GM12878 (cell line): Measurements from ENCODE around the gene DHX29. TPM values are rescaled to one million over a fixed set of nuclear protein-coding genes. Genes with fewer than 3 reads are reported as not detected.
A peak's percentile ranks its signal among the peaks of the same experiment; 100 is the strongest.

Experiments used
- ATAC-seq: fragments of 200-7000 bp; cut with Tn5 transposase; 3 replicates; pipeline ENCODE4 v1.9.1; 2020; ENCODE audit warnings: mild to moderate bottlenecking, moderate library complexity
- BruUV-seq: library from RNA; stranded (reverse); fragments of 400-500 nt; replicated peaks from 2 replicates; lab custom pipeline; 2021; lab: Mats Ljungman, UMichigan
- CTCF ChIA-PET: fragments of 300-600 bp; sonication (Branson Sonifier 250); formaldehyde crosslinking; extraction: SDS; loops from one replicate; lab custom pipeline; 2021; ENCODE audit warnings: inconsistent platforms; lab: Yijun Ruan, JAX
- POLR2A ChIA-PET: fragments of 350-600 bp; formaldehyde crosslinking; extraction: SDS; loops from one replicate; lab custom pipeline; 2021; ENCODE audit warnings: inconsistent platforms; lab: Charles Lee
- RAD21 ChIA-PET: fragments of 300-600 bp; sonication (Branson Sonifier 250); formaldehyde crosslinking; loops from one replicate; lab custom pipeline; 2023; ENCODE audit warnings: antibody characterized with exemption; ENCODE audit not compliant: unreplicated experiment; lab: Charles Lee
- SMC1A ChIA-PET: fragments of 300-600 bp; sonication (Branson Sonifier 250); formaldehyde crosslinking; loops from one replicate; lab custom pipeline; 2023; ENCODE audit not compliant: unreplicated experiment, uncharacterized antibody; lab: Charles Lee
- DNase-seq: peaks from one replicate; pipeline ENCODE4 v3.0.0-alpha.2; 2011; ENCODE audit warnings: low read depth, low spot score
- FAIRE-seq: peaks from 3 replicates; lab custom pipeline; 2011; peaks lifted over from hg19 to GRCh38; lab: Jason Lieb, UNC
- H2AFZ ChIP-seq: 2 replicates; pipeline ENCODE4 v1.6.0; 2011; ENCODE audit warnings: low read depth, low read length, control low read depth; ENCODE audit not compliant: control insufficient read depth
- H3K27ac ChIP-seq: 2 replicates; pipeline ENCODE4 v1.5.1; 2011; ENCODE audit warnings: control low read depth; ENCODE audit not compliant: control insufficient read depth, insufficient read depth
- H3K27me3 ChIP-seq, 2 experiments: replicated peaks in 1 of 2; 2 replicates each; pipeline versions ENCODE4 v1.6.0 to v1.6.1; 2011; ENCODE audit warnings: low read length in 1 of 2; ENCODE audit not compliant: control insufficient read depth in 2 of 2, insufficient read depth in 2 of 2
- H3K36me3 ChIP-seq, 2 experiments: 2 replicates each; pipeline ENCODE4 v1.5.1; 2011; ENCODE audit warnings: low read length in 1 of 2; ENCODE audit not compliant: control insufficient read depth in 2 of 2, insufficient read depth in 2 of 2
- H3K4me1 ChIP-seq: 2 replicates; pipeline ENCODE4 v1.6.1; 2011; ENCODE audit warnings: mild to moderate bottlenecking, low read length, moderate library complexity, mixed read lengths; ENCODE audit not compliant: control insufficient read depth, insufficient read depth
- H3K4me2 ChIP-seq: 2 replicates; pipeline ENCODE4 v1.6.0; 2011; ENCODE audit warnings: control low read depth; ENCODE audit not compliant: control insufficient read depth, insufficient read depth
- H3K4me3 ChIP-seq: fragments of 200-600 bp; sonication (generic); 2 replicates; pipeline ENCODE4 v1.5.1; 2016
- H3K79me2 ChIP-seq: 2 replicates; pipeline ENCODE4 v1.6.0; 2011; ENCODE audit warnings: low read length; ENCODE audit not compliant: control insufficient read depth, insufficient read depth
- H3K9ac ChIP-seq: 2 replicates; pipeline ENCODE4 v1.8.0; 2011; ENCODE audit warnings: low read length, control low read depth, mixed read lengths; ENCODE audit not compliant: control insufficient read depth, insufficient read depth
- H3K9me3 ChIP-seq: replicated peaks from 3 replicates; pipeline ENCODE4 v1.5.1; 2011; ENCODE audit warnings: mild to moderate bottlenecking, low read length; ENCODE audit not compliant: control insufficient read depth, insufficient read depth
- H4K20me1 ChIP-seq: 2 replicates; pipeline ENCODE4 v1.6.0; 2011; ENCODE audit not compliant: control insufficient read depth, insufficient read depth
- FOS ChIP-seq: IDR thresholded peaks from 3 replicates; pipeline ENCODE4 v1.6.1; 2011; ENCODE audit warnings: borderline replicate concordance; ENCODE audit not compliant: insufficient read length; ENCODE audit errors: extremely low read depth
- IKZF1 ChIP-seq: fragments of 450-650 bp; conservative IDR thresholded peaks from 2 replicates; pipeline ENCODE4 v1.6.1; 2017; ENCODE audit warnings: antibody characterized with exemption, mild to moderate bottlenecking
- NR2F1 ChIP-seq: fragments of 450-650 bp; conservative IDR thresholded peaks from 2 replicates; pipeline ENCODE4 v1.6.1; 2017; ENCODE audit warnings: mild to moderate bottlenecking
- PAX5 ChIP-seq: IDR thresholded peaks from 2 replicates; pipeline ENCODE4 v1.6.1; 2011; ENCODE audit warnings: low read depth, low read length, borderline replicate concordance
- POU2F2 ChIP-seq: IDR thresholded peaks from 3 replicates; pipeline ENCODE4 v1.6.1; 2011; ENCODE audit warnings: low read depth, mild to moderate bottlenecking, low read length, borderline replicate concordance
- SMAD1 ChIP-seq: fragments of 450-650 bp; IDR thresholded peaks from 2 replicates; pipeline ENCODE4 v1.6.1; 2018; ENCODE audit warnings: mild to moderate bottlenecking, low read depth; ENCODE audit not compliant: partially characterized antibody
- SMC3 ChIP-seq: IDR thresholded peaks from 2 replicates; pipeline ENCODE4 v1.6.1; 2011; ENCODE audit warnings: low read length, improper control_type of control experiment, borderline replicate concordance
- TCF7 ChIP-seq: IDR thresholded peaks from 2 replicates; pipeline ENCODE4 v1.6.1; 2014; ENCODE audit warnings: antibody characterized with exemption, borderline replicate concordance
- WGBS: methylation state at CpG from one replicate; pipeline ENCODE4 v1.1.6; 2016; ENCODE audit warnings: low lambda C conversion rate; ENCODE audit not compliant: insufficient replicate concordance, insufficient coverage; ENCODE audit errors: missing lambda C conversion rate; 5-methylcytosine and 5-hydroxymethylcytosine counted together
- in situ Hi-C: fragments of 300-500 bp; cut with MboI; formaldehyde crosslinking; loops from 9 replicates; pipeline ENCODE4 v1.14.3; 2018; ENCODE audit warnings: mixed read lengths
- intact Hi-C: fragments of 100-400 bp; cut with micrococcal nuclease; formaldehyde crosslinking; loops from one replicate; pipeline ENCODE4 v1.14.2; 2022; ENCODE audit not compliant: unreplicated experiment
- polyA plus RNA-seq, 11 experiments: library from polyadenylated mRNA; depleted of rRNA in 4 of 11; unstranded in 6 of 11; stranded (reverse) in 5 of 11; fragments of >200 nt; fragmentation: Nextera tagmentation in 4 of 11; fragmentation: Illumina TruSeq in 1 of 11; extraction: Ambion mirVana in 4 of 11; extraction: Trizol in 1 of 11; gene quantifications; 1 replicate in 1 of 11; 2 replicates in 10 of 11; pipeline versions ENCODE4 v1.2.1 to v1.2.3, GENCODE V29; 2011 to 2016; ENCODE audit warnings: inconsistent platforms in 2 of 11, missing spikeins in 2 of 11, low read depth in 1 of 11
- total RNA-seq, 4 experiments: library from RNA; depleted of rRNA in 3 of 4; stranded (reverse); fragments of >200 nt in 3 of 4; fragmentation: Illumina TruSeq in 1 of 4; extraction: Trizol in 1 of 4; gene quantifications; 2 replicates each; pipeline versions ENCODE4 v1.2.1 to v1.2.3, GENCODE V29; 2013 to 2021
- TF ChIP-seq, protein P1 (sequence below): fragments of 150-350 bp; IDR thresholded peaks from 2 replicates; pipeline ENCODE4 v1.6.1; 2016; ENCODE audit warnings: low read depth, low read length
- TF ChIP-seq, protein P2 (sequence below): fragments of 450-650 bp; conservative IDR thresholded peaks from 2 replicates; pipeline ENCODE4 v1.6.1; 2017; ENCODE audit warnings: mild to moderate bottlenecking, moderate library complexity

DHX29 gene
- total and polyA plus RNA-seq, 10 of the 15 experiments (the other 5 are each of a cell fraction or from before 2014, with no cell fraction given) = 5.3 to 49.1 (median 17.2) TPM

DNA sequence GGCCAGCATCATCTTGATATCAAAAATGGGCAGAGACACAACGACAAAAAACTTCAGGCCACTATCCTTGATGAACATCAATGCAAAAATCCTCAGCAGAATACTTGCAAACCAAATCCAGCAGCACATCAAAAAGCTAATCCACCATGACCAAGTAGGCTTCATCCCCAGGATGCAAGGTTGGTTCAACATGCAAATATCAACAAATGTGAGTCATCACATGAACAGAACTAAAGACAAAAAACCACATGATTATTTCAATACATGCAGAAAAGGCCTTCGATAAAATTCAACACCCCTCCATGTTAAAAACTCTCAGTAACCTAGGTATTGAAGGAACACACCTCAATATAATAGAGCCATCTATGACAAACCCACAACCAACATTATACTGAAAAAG lies 8.8 kb upstream of the DHX29 start:
- SMC1A ChIA-PET = interaction anchor here (1.3 kb wide), 1 partner anchor 11 kb away, joined by 3 read pairs; no protein-coding TSS in a partner anchor

DNA sequence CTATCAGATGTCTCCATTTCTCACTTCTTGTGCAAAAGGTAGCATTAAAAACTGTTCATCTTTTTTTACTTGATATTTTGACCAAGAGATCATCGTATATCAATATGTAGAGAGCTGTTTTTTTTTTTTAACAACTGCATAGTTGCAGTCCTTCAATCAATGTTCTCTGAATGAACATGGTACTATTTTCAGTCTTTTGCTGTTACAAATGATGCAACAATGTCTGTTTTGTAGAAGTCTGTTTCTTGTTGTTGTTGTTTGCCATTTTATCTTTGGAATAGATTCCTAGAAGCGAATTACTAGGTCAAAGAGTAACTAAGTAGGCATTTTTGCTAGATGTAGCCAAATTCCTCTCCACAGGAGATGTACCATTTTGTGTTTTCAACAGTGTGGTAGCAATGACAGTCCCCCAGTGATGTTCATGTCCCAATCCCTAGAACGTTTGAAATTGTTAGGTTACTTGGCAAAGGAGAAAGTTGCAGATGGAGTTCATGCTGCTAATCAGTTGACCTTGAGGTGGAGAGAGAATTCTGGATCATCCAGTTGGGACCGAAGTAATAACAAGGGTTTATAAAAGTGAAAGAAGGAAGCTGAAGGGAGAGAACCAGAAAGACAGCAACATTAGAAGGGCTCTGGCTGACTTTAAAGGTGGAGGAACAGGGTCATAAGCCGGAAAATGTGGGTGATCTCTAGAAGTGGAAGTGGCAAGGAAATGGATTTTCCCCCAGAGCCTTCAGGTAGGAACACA lies 6.5 kb upstream of the DHX29 start:
- FAIRE-seq (no peak), DNase-seq (no peak), ATAC-seq (no peak)
- Histone ChIP-seq H3K9me3 (peaks cover 11% of the 10 kb centered on the region; the same call in 2 of the 3 replicates), H3K9ac (no peak overlapping the region), H3K4me3 (no peak overlapping the region), H3K4me1 (no peaks in the 10 kb centered on the region), H3K27ac (no peak overlapping the region), H3K27me3 (no peaks in the 10 kb centered on the region), H3K79me2 (peaks cover 90% of the 10 kb centered on the region), H4K20me1 (no peaks in the 10 kb centered on the region), H3K4me2 (no peak overlapping the region), H3K36me3 (peaks cover 0 to 2% of the 10 kb centered on the region in 2 experiments; a peak in 2 of 4 replicates), H2AFZ (no peak overlapping the region)
- SMC1A ChIA-PET = interaction anchor here (0.6 kb wide), 1 partner anchor 844 kb away, joined by 4 read pairs; no protein-coding TSS in a partner anchor
- in situ Hi-C loops (loop anchor here (25.0 kb wide), 1 partner anchor 1873 kb away; no protein-coding TSS in a partner anchor), intact Hi-C loops (no loop called here)
- CTCF ChIA-PET = no interaction called here
- BruUV-seq = no TSS peak
- POLR2A ChIA-PET = interaction anchor here (0.6 kb wide), 1 partner anchor 17 kb away, joined by 3 read pairs; no protein-coding TSS in a partner anchor
- 81% methylated on average over 5 of the region's 5 CpGs for WGBS
- RAD21 ChIA-PET = no interaction called here
- TF ChIP-seq SMAD1 (no peak), FOS (no peak), TCF7 (no peak), IKZF1 (no peak), PAX5 (no peak), NR2F1 (no peak)
- TF ChIP-seq, protein P1, sequence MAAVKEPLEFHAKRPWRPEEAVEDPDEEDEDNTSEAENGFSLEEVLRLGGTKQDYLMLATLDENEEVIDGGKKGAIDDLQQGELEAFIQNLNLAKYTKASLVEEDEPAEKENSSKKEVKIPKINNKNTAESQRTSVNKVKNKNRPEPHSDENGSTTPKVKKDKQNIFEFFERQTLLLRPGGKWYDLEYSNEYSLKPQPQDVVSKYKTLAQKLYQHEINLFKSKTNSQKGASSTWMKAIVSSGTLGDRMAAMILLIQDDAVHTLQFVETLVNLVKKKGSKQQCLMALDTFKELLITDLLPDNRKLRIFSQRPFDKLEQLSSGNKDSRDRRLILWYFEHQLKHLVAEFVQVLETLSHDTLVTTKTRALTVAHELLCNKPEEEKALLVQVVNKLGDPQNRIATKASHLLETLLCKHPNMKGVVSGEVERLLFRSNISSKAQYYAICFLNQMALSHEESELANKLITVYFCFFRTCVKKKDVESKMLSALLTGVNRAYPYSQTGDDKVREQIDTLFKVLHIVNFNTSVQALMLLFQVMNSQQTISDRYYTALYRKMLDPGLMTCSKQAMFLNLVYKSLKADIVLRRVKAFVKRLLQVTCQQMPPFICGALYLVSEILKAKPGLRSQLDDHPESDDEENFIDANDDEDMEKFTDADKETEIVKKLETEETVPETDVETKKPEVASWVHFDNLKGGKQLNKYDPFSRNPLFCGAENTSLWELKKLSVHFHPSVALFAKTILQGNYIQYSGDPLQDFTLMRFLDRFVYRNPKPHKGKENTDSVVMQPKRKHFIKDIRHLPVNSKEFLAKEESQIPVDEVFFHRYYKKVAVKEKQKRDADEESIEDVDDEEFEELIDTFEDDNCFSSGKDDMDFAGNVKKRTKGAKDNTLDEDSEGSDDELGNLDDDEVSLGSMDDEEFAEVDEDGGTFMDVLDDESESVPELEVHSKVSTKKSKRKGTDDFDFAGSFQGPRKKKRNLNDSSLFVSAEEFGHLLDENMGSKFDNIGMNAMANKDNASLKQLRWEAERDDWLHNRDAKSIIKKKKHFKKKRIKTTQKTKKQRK = no peak
- TF ChIP-seq, protein P2, sequence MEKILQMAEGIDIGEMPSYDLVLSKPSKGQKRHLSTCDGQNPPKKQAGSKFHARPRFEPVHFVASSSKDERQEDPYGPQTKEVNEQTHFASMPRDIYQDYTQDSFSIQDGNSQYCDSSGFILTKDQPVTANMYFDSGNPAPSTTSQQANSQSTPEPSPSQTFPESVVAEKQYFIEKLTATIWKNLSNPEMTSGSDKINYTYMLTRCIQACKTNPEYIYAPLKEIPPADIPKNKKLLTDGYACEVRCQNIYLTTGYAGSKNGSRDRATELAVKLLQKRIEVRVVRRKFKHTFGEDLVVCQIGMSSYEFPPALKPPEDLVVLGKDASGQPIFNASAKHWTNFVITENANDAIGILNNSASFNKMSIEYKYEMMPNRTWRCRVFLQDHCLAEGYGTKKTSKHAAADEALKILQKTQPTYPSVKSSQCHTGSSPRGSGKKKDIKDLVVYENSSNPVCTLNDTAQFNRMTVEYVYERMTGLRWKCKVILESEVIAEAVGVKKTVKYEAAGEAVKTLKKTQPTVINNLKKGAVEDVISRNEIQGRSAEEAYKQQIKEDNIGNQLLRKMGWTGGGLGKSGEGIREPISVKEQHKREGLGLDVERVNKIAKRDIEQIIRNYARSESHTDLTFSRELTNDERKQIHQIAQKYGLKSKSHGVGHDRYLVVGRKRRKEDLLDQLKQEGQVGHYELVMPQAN = no peak

More for the DNA sequence above, 8.8 kb upstream of the DHX29 start:
- ChIA-PET CTCF (interaction anchor here (0.6 to 1.6 kb wide), 3 partner anchors 10 to 376 kb away, joined by 3 to 4 read pairs (median 4); no protein-coding TSS in a partner anchor), RAD21 (no interaction called here), POLR2A (interaction anchor here (1.3 kb wide), 1 partner anchor 9 kb away, joined by 3 read pairs; the partner anchor contains the start of genes DHX29 and MTREX)
- H3K9me3 ChIP-seq = peaks cover 11% of the 10 kb centered on the region; the same call in 2 of the 3 replicates
- no peaks in the 10 kb centered on the region; a peak in 1 of 4 replicates for H3K36me3 ChIP-seq
- 12% methylated on average over 2 of the region's 2 CpGs for WGBS
- no peak overlapping the region for H3K4me3 ChIP-seq
- H2AFZ ChIP-seq = no peak overlapping the region
- H3K4me2 ChIP-seq = no peak overlapping the region
- no peak for TF ChIP-seq SMC3
- peak; percentile 43; the same call in 1 of the 3 replicates for TF ChIP-seq POU2F2
- in situ Hi-C loops = loop anchor here (25.0 kb wide), 1 partner anchor 1871 kb away; no protein-coding TSS in a partner anchor
- H3K9ac ChIP-seq = no peak overlapping the region
- FAIRE-seq (no peak), DNase-seq (no peak), ATAC-seq (no peak)
- peaks cover 82% of the 10 kb centered on the region for H3K79me2 ChIP-seq
- BruUV-seq = no TSS peak
- no peaks in the 10 kb centered on the region for H3K27me3 ChIP-seq
- intact Hi-C loops = no loop called here
- no peak overlapping the region for H3K27ac ChIP-seq
- H3K4me1 ChIP-seq = no peaks in the 10 kb centered on the region
- H4K20me1 ChIP-seq = no peaks in the 10 kb centered on the region
